Fibroblast of lung (primary cell): ENCODE results near the gene PPIP5K1. TPM values are rescaled to one million over a fixed set of nuclear protein-coding genes. Genes with fewer than 3 reads are reported as not detected.

ENCODE experiments used
- DNase-seq, 2 donors: peaks; one replicate each; pipeline versions ENCODE4 v3.0.0 to v3.0.0-alpha.2; 2010; ENCODE audit warnings: low read depth in 2 of 2
- H2AFZ ChIP-seq: 2 replicates; pipeline ENCODE4 v1.5.1; 2012; ENCODE audit warnings: low read length, control low read depth, inconsistent platforms
- H3K27ac ChIP-seq: 2 replicates; pipeline ENCODE4 v1.5.1; 2011; ENCODE audit warnings: low read length, control low read depth; ENCODE audit not compliant: insufficient read depth
- H3K27me3 ChIP-seq: 2 replicates; pipeline ENCODE4 v1.5.1; 2011; ENCODE audit warnings: mild to moderate bottlenecking, low read length; ENCODE audit not compliant: control insufficient read depth, insufficient read depth
- H3K36me3 ChIP-seq: 2 replicates; pipeline ENCODE4 v1.5.1; 2011; ENCODE audit warnings: low read length; ENCODE audit not compliant: control insufficient read depth, insufficient read depth
- H3K4me1 ChIP-seq: 2 replicates; pipeline ENCODE4 v1.5.1; 2011; ENCODE audit warnings: low read length; ENCODE audit not compliant: control insufficient read depth, insufficient read depth; ENCODE audit errors: extremely low read depth
- H3K4me2 ChIP-seq: 2 replicates; pipeline ENCODE4 v1.5.1; 2011; ENCODE audit warnings: low read length, control low read depth; ENCODE audit not compliant: insufficient read depth; ENCODE audit errors: extremely low read depth
- H3K4me3 ChIP-seq, 4 experiments: fragments of 200-600 bp in 1 of 4; sonication (generic) in 1 of 4; replicated peaks in 1 of 4; 2 replicates each; pipeline ENCODE4 v1.5.1; 2011 to 2016; ENCODE audit warnings: low read length in 4 of 4, low read depth in 3 of 4, mild to moderate bottlenecking in 3 of 4, control low read depth in 2 of 4, inconsistent platforms in 1 of 4, mixed read lengths in 1 of 4; ENCODE audit not compliant: insufficient read depth in 1 of 4; ENCODE audit errors: control extremely low read depth in 1 of 4
- H3K79me2 ChIP-seq: 2 replicates; pipeline ENCODE4 v1.5.1; 2012; ENCODE audit warnings: mild to moderate bottlenecking, low read length, inconsistent platforms; ENCODE audit not compliant: control insufficient read depth, insufficient read depth
- H3K9ac ChIP-seq: 2 replicates; pipeline ENCODE4 v1.5.1; 2011; ENCODE audit warnings: mild to moderate bottlenecking, low read length, control low read depth; ENCODE audit not compliant: insufficient read depth
- H3K9me3 ChIP-seq: 2 replicates; pipeline ENCODE4 v1.5.1; 2012; ENCODE audit warnings: low read depth, low read length; ENCODE audit not compliant: control insufficient read depth, insufficient read depth
- H4K20me1 ChIP-seq: 2 replicates; pipeline ENCODE4 v1.5.1; 2011; ENCODE audit warnings: low read length; ENCODE audit not compliant: control insufficient read depth, insufficient read depth; ENCODE audit errors: extremely low read depth
- EZH2 ChIP-seq: IDR thresholded peaks from 2 replicates; pipeline ENCODE4 v1.5.1; 2012; ENCODE audit warnings: low read length, control low read depth, mild to moderate bottlenecking; ENCODE audit errors: missing control alignments
- polyA plus RNA-seq, 2 donors: library from polyadenylated mRNA; depleted of rRNA in 1 of 2; stranded (reverse) in 1 of 2; unstranded in 1 of 2; fragments of >200 nt; gene quantifications; 2 replicates each; pipeline ENCODE4 v1.2.1, GENCODE V29; 2011 to 2012; ENCODE audit warnings: missing spikeins in 1 of 2
- total RNA-seq: library from RNA; depleted of rRNA; stranded (reverse); fragments of >200 nt; gene quantifications from 2 replicates; pipeline ENCODE4 v1.2.1, GENCODE V29; 2014
- TF ChIP-seq, protein P1 (sequence below), 2 donors: IDR thresholded peaks in 1 of 2; conservative IDR thresholded peaks in 1 of 2; 1 replicate in 1 of 2; 2 replicates in 1 of 2; pipeline ENCODE4 v1.5.1; 2011 to 2012; ENCODE audit warnings: low read length in 2 of 2, control low read depth in 1 of 2, inconsistent platforms in 1 of 2, low read depth in 1 of 2, mild to moderate bottlenecking in 1 of 2

Gene PPIP5K1
- total and polyA plus RNA-seq, 2 donors (not counting 1 experiment from before 2014, with no cell fraction given): 19.6 to 40.8 TPM

DNA sequence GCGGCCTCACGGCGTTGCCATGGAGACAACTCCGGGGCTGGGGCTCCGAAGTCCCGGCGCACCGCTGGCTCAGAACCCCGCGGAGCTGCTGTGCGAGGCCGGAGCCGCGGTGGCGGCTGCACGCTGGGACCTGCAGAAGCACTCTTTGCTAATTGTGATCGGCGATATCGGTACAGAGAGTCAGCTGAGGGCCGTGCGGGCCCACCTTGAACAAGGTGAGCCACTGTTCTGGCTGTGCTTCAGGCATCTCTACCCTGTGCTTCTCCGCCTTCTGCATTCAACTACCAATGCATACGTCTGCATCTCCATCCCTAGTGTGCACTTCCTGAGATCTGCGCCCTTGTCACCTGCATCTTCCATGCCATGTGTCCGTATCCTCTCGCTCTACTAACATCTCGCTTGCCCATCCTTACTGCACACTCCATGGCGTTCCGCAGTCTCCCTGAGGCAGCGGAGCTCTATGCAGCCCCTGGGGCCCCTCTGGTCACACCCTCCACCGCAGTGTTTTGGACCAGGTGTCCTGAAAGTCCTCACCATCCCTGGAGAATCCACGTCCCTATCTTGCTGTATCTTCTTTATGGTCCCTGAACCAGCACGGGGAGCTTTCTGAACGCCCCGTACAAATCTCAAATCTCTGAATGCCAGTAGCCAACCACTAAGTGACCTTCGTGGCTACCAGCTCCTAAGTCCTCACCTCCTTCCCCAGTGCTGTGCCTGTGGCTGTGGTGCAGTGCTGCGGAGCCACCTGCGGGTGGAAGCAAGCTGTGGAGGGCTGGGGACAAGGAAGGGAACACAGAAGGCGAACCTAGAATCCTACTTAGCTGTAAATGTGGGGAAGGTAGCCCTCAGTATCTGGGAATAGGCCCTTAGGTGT lies 78.8 kb downstream of the PPIP5K1 start:
- Histone ChIP-seq H3K9me3 (no peaks in the 10 kb centered on the region), H3K4me1 (peaks cover 38% of the 10 kb centered on the region), H2AFZ (peak overlapping the region; percentile 78), H3K36me3 (no peaks in the 10 kb centered on the region), H3K4me3 (peak overlapping the region; percentile 53 to 72 (median 64)), H3K9ac (peak overlapping the region; percentile 26), H3K4me2 (peak overlapping the region; percentile 99), H3K27me3 (no peaks in the 10 kb centered on the region), H3K27ac (peak overlapping the region; percentile 59), H4K20me1 (no peaks in the 10 kb centered on the region), H3K79me2 (no peaks in the 10 kb centered on the region)
- TF ChIP-seq, protein P1, sequence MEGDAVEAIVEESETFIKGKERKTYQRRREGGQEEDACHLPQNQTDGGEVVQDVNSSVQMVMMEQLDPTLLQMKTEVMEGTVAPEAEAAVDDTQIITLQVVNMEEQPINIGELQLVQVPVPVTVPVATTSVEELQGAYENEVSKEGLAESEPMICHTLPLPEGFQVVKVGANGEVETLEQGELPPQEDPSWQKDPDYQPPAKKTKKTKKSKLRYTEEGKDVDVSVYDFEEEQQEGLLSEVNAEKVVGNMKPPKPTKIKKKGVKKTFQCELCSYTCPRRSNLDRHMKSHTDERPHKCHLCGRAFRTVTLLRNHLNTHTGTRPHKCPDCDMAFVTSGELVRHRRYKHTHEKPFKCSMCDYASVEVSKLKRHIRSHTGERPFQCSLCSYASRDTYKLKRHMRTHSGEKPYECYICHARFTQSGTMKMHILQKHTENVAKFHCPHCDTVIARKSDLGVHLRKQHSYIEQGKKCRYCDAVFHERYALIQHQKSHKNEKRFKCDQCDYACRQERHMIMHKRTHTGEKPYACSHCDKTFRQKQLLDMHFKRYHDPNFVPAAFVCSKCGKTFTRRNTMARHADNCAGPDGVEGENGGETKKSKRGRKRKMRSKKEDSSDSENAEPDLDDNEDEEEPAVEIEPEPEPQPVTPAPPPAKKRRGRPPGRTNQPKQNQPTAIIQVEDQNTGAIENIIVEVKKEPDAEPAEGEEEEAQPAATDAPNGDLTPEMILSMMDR (conservative IDR thresholded peaks at IDR 0.05 in 1 of 2, IDR thresholded peaks at IDR 0.05 in 1 of 2; ENCODE audit: low read depth in 1 of 2, low read length in 2 of 2): peak; percentile 9 to 35
- no peak for TF ChIP-seq EZH2
- no peak for DNase-seq

DNA sequence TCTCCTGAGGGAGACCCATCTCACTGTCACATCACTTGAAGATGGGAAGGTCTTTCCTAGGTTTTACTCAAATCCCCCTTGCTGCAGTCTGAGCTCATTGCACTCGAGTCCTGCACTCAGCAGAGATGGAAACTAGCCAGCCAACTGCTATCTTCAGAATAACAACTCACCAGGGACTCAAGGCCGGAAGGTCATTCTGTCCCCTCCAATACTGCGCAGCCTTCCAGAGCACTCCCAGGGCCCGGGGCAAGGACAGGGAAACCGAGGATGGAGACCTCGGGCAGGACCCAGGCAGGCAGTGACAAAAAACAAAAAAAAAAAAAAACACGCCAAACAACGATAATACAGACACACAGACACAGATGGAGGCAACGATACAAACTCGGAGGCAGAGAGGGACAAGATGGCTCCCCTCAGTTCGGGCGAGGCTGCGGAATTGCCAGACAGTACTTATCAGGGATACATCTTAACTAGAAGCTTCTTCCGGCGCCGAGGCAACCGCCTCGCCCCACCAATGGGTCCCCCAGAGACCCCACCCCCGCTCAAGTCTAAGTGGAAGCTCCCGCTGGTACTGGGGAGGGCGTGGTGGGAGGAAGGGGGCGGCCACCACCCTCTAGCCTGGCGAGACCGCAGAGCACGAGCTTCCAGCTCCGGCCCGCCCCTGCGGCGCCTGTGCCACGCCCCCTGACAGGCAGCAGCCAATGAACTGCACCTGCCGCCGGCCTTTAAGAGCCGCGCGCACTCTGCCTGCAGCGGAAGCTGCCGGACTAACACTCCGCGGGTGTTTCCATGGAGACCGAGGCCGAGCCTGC lies 79.6 kb downstream of the PPIP5K1 start:
- peak; percentile 98 to 99 for DNase-seq
- Histone ChIP-seq H3K4me2 (peak overlapping the region; percentile 90), H3K27me3 (no peaks in the 10 kb centered on the region), H3K36me3 (no peaks in the 10 kb centered on the region), H3K9me3 (no peaks in the 10 kb centered on the region), H3K4me3 (peak overlapping the region; percentile 53 to 72 (median 70)), H3K27ac (peak overlapping the region; percentile 91), H3K79me2 (no peaks in the 10 kb centered on the region), H2AFZ (peak overlapping the region; percentile 22), H3K4me1 (peaks cover 32% of the 10 kb centered on the region), H3K9ac (peak overlapping the region; percentile 63), H4K20me1 (no peaks in the 10 kb centered on the region)
- TF ChIP-seq, protein P1 (conservative IDR thresholded peaks at IDR 0.05 in 1 of 2, IDR thresholded peaks at IDR 0.05 in 1 of 2; ENCODE audit: low read depth in 1 of 2, low read length in 2 of 2): peak; percentile 18 to 53
- TF ChIP-seq EZH2: no peak

DNA sequence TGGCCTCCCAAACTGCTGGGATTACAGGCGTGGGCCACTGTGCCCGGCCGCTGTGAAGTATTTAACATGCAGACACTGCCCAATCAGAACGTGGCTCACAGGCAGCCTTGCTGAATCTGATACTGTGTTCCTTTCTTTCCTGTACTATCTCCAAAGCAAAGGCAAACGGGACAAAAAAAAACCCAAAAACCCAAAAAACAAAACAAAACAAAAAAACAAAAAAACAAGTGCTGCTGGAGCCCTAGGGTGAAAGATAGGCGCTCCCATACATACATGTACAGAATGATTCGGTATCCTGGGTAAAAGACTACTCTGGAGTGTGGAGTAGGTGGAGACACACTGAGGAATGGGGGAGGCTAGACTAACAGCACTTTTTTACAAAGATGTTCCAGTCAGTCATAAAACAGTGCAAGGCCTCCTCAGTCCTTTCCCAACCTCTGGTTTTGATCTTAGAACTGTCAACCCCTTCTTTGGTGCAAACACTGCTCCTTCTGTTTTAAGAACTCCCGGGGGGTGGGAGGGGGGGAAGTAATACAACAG lies 80.3 kb downstream of the PPIP5K1 start:
- TF ChIP-seq, protein P1 (conservative IDR thresholded peaks at IDR 0.05 in 1 of 2, IDR thresholded peaks at IDR 0.05 in 1 of 2; ENCODE audit: low read depth in 1 of 2, low read length in 2 of 2): no peak
- TF ChIP-seq EZH2: no peak
- Histone ChIP-seq H3K9ac (peak overlapping the region; percentile 27), H3K27ac (peak overlapping the region; percentile 91)

More for the DNA sequence above, 80.3 kb downstream of the PPIP5K1 start:
- Histone ChIP-seq H2AFZ (no peak overlapping the region), H3K4me1 (peaks cover 32% of the 10 kb centered on the region), H3K79me2 (no peaks in the 10 kb centered on the region), H3K27me3 (no peaks in the 10 kb centered on the region), H4K20me1 (no peaks in the 10 kb centered on the region), H3K4me2 (peak overlapping the region; percentile 90), H3K9me3 (no peaks in the 10 kb centered on the region), H3K36me3 (no peaks in the 10 kb centered on the region), H3K4me3 (peak overlapping the region in 3 of 4 experiments; percentile 69 to 71 (median 69))
- DNase-seq: peak in 1 of 2 donors; percentile 24
